SK-N-SH treated with all-trans-retinoic acid at 6 μM for 48 hours (cell line): ENCODE results near the gene SLC34A2.

ENCODE experiments used
- ATAC-seq: fragments of 200-7000 bp; cut with Tn5 transposase; 3 replicates; pipeline ENCODE4 v1.9.1; 2020; ENCODE audit warnings: mild to moderate bottlenecking, moderate library complexity
- ARNTL ChIP-seq: fragments of 450-650 bp; formaldehyde crosslinking; IDR thresholded peaks from 2 replicates; pipeline ENCODE4 v1.5.0; 2020; ENCODE audit warnings: low read depth, mild to moderate bottlenecking, moderate library complexity, borderline replicate concordance
- BACH2 ChIP-seq: fragments of 250-450 bp; sonication (Bioruptor Pico); IDR thresholded peaks from 2 replicates; pipeline ENCODE4 v1.9.0; 2021; ENCODE audit warnings: mild to moderate bottlenecking, borderline replicate concordance
- CREB5 ChIP-seq: fragments of 250-450 bp; sonication (Bioruptor Pico); IDR thresholded peaks from 2 replicates; pipeline ENCODE4 v1.5.1; 2020; ENCODE audit warnings: low read depth, mild to moderate bottlenecking, moderate library complexity
- CSDC2 ChIP-seq: fragments of 250-450 bp; sonication (Bioruptor Pico); IDR thresholded peaks from 2 replicates; pipeline ENCODE4 v1.5.0; 2020; ENCODE audit warnings: mild to moderate bottlenecking, moderate library complexity
- ESRRG ChIP-seq: fragments of 250-450 bp; sonication (Bioruptor Pico); IDR thresholded peaks from 2 replicates; pipeline ENCODE4 v1.6.1; 2021; ENCODE audit warnings: mild to moderate bottlenecking
- GLIS3 ChIP-seq: fragments of 250-450 bp; sonication (Bioruptor Pico); IDR thresholded peaks from 2 replicates; pipeline ENCODE4 v1.5.0; 2020; ENCODE audit warnings: mild to moderate bottlenecking, moderate library complexity
- ISL1 ChIP-seq: fragments of 250-450 bp; sonication (Bioruptor Pico); IDR thresholded peaks from 2 replicates; pipeline ENCODE4 v2.1.2; 2022; ENCODE audit warnings: mild to moderate bottlenecking, moderate library complexity
- OSR1 ChIP-seq: fragments of 250-450 bp; sonication (Bioruptor Pico); IDR thresholded peaks from 2 replicates; pipeline ENCODE4 v1.8.0; 2022; ENCODE audit warnings: moderate library complexity, mild to moderate bottlenecking, inconsistent platforms
- PATZ1 ChIP-seq: fragments of 250-450 bp; sonication (Bioruptor Pico); IDR thresholded peaks from 2 replicates; pipeline ENCODE4 v1.8.0; 2020; ENCODE audit warnings: mild to moderate bottlenecking, moderate library complexity, borderline replicate concordance
- POU6F1 ChIP-seq: fragments of 250-450 bp; sonication (Bioruptor Pico); IDR thresholded peaks from 2 replicates; pipeline ENCODE4 v1.8.0; 2021; ENCODE audit warnings: low read depth, mild to moderate bottlenecking, moderate library complexity, borderline replicate concordance
- PPARA ChIP-seq: fragments of 250-450 bp; sonication (Bioruptor Pico); IDR thresholded peaks from 2 replicates; pipeline ENCODE4 v1.5.0; 2020; ENCODE audit warnings: mild to moderate bottlenecking, borderline replicate concordance
- RARB ChIP-seq: fragments of 250-450 bp; sonication (Bioruptor Pico); IDR thresholded peaks from 2 replicates; pipeline ENCODE4 v1.8.0; 2021; ENCODE audit warnings: mild to moderate bottlenecking, moderate library complexity
- SNAI2 ChIP-seq: fragments of 250-450 bp; sonication (Bioruptor Pico); IDR thresholded peaks from 2 replicates; pipeline ENCODE4 v1.5.0; 2020; ENCODE audit warnings: mild to moderate bottlenecking, moderate library complexity
- TCF4 ChIP-seq: fragments of 250-450 bp; sonication (Bioruptor Pico); IDR thresholded peaks from 2 replicates; pipeline ENCODE4 v1.8.0; 2021; ENCODE audit warnings: mild to moderate bottlenecking, moderate library complexity, borderline replicate concordance
- TOX ChIP-seq: fragments of 250-450 bp; sonication (Bioruptor Pico); IDR thresholded peaks from 2 replicates; pipeline ENCODE4 v1.8.0; 2021; ENCODE audit warnings: mild to moderate bottlenecking, moderate library complexity, borderline replicate concordance
- TSHZ2 ChIP-seq: fragments of 250-450 bp; sonication (Bioruptor Pico); IDR thresholded peaks from 2 replicates; pipeline ENCODE4 v1.5.0; 2020; ENCODE audit warnings: mild to moderate bottlenecking, moderate library complexity
- ZC3H10 ChIP-seq: fragments of 250-450 bp; sonication (Bioruptor Pico); IDR thresholded peaks from 2 replicates; pipeline ENCODE4 v1.5.1; 2021; ENCODE audit warnings: mild to moderate bottlenecking, moderate library complexity
- ZFP3 ChIP-seq: fragments of 250-450 bp; sonication (Bioruptor Pico); IDR thresholded peaks from 2 replicates; pipeline ENCODE4 v1.5.0; 2020; ENCODE audit warnings: mild to moderate bottlenecking, moderate library complexity
- ZFP30 ChIP-seq: fragments of 450-650 bp; formaldehyde crosslinking; IDR thresholded peaks from 2 replicates; pipeline ENCODE4 v1.5.0; 2022; ENCODE audit warnings: mild to moderate bottlenecking, moderate library complexity
- ZNF565 ChIP-seq: fragments of 450-650 bp; formaldehyde crosslinking; conservative IDR thresholded peaks from 2 replicates; pipeline ENCODE4 v1.5.0; 2020; ENCODE audit warnings: low read depth, mild to moderate bottlenecking, moderate library complexity
- ZNF70 ChIP-seq: fragments of 450-650 bp; formaldehyde crosslinking; IDR thresholded peaks from 2 replicates; pipeline ENCODE4 v1.5.0; 2020; ENCODE audit warnings: mild to moderate bottlenecking, moderate library complexity
- ZNF8 ChIP-seq: fragments of 450-650 bp; formaldehyde crosslinking; IDR thresholded peaks from 2 replicates; pipeline ENCODE4 v1.5.0; 2020; ENCODE audit warnings: mild to moderate bottlenecking, moderate library complexity

SLC34A2 gene

GRCh38 chr4:25687773-25688172 is 32.1 kb downstream of the SLC34A2 start:
- no peak for TF ChIP-seq ZNF8
- no peak for ATAC-seq

- TF ChIP-seq TCF4 (CRISPR knock-in tag), result no peak
- TF ChIP-seq TOX (CRISPR knock-in tag), result no peak
- no peak for TF ChIP-seq OSR1 (CRISPR knock-in tag)
- no peak for TF ChIP-seq ZC3H10 (CRISPR knock-in tag)
- no peak for TF ChIP-seq PATZ1 (CRISPR knock-in tag)
- no peak for TF ChIP-seq ZFP3
- no peak for TF ChIP-seq TSHZ2 (CRISPR knock-in tag)
- TF ChIP-seq ISL1 (CRISPR knock-in tag), result no peak
- TF ChIP-seq SNAI2 (CRISPR knock-in tag), result no peak
- no peak for ATAC-seq
These were observed 38.8 kb downstream of the SLC34A2 start for GRCh38 chr4:25694466-25694865.

- no peak for ATAC-seq
- TF ChIP-seq RARB (no peak), ISL1 (CRISPR knock-in tag) (no peak), TOX (CRISPR knock-in tag) (no peak)
These were observed 40.8 kb downstream of the SLC34A2 start for GRCh38 chr4:25696409-25696808.

GRCh38 chr4:25697516-25697915 is 41.9 kb downstream of the SLC34A2 start:
- ATAC-seq, result no peak
- TF ChIP-seq RARB (no peak), TCF4 (CRISPR knock-in tag) (no peak), TSHZ2 (CRISPR knock-in tag) (no peak), ZNF8 (no peak), SNAI2 (CRISPR knock-in tag) (no peak), CSDC2 (CRISPR knock-in tag) (no peak), ARNTL (CRISPR knock-in tag) (no peak), PPARA (CRISPR knock-in tag) (no peak), OSR1 (CRISPR knock-in tag) (no peak), CREB5 (CRISPR knock-in tag) (no peak), ZFP30 (CRISPR knock-in tag) (no peak), ESRRG (CRISPR knock-in tag) (no peak), TOX (CRISPR knock-in tag) (no peak), POU6F1 (CRISPR knock-in tag) (no peak), ZNF565 (CRISPR knock-in tag) (no peak), BACH2 (CRISPR knock-in tag) (no peak), ZNF70 (CRISPR knock-in tag) (no peak), ZC3H10 (CRISPR knock-in tag) (no peak), GLIS3 (no peak)
